GM21423 (cell line): Measurements from ENCODE around the gene SNAI3.

Experiments
- ATAC-seq: cut with Tn5 transposase; IDR thresholded peaks from one replicate; pipeline ENCODE4 v1.9.1; 2021; ENCODE audit warnings: mild to moderate bottlenecking, moderate library complexity; ENCODE audit not compliant: unreplicated experiment

SNAI3 gene

DNA sequence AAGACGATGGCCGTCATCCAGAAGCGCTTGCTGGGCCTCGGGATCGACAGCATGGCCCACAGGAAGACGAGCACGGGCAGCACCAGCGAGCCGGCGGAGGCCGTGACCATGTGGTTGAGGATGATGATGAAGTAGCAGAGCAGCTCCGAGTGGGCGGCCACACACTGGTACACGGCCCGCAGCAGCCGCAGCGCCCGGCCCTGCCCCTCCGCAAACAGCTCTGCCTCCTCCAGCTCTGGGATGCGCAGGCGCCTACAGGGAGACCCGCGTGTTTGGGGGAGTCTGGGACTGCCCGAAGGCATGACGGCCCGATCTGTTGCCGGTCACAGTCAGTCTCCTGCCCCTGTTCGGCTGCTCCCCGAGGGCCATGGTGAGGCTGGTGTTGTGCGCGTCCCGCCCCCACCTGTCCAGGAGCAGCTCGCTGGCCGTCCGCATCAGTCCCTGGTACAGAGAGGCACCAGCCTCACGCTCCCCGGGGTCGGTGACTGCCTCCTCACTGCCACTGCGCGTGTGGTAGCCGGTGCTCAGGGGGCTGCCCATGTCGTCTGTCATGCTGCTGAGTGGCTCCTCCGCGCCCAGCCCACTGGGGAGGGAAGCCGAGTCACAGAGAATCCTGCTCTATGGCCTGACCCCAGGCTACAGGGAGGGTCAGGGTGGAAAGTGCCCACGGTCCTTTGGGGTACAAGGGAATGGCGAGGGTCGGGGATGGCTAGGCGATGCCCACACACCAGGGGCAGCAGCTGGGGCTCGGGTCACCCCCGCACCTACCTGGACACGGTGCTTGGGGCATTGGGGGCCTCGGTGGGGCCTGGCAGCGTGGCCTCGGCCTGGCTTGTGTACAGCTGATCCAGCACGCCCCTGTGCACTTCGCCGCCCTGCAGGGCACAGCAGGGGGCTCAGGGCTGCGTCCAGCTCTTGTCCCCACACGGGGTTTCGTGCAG is 35.8 kb upstream of the SNAI3 start:
- no peak for ATAC-seq

DNA sequence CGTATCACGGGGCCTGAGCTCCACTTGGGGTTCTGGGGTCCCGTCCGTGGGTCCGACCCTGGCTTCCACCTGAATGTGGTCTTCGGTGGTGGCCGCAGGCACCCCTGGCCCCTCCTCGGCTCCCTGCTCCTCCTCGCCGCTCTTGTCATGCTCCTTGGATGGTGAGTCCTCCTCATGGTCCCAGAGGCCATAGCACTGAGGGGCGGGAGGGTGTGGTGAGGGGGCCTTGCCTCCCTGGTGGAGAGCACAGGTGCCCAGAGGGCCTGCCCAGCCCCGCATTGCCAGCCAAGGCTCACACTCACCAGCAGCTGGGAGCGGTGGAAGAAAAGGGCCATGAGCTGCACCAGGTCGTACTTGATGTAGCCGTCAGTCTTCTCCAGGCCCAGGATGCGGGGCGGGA is 34.9 kb upstream of the SNAI3 start:
- ATAC-seq: no peak

DNA sequence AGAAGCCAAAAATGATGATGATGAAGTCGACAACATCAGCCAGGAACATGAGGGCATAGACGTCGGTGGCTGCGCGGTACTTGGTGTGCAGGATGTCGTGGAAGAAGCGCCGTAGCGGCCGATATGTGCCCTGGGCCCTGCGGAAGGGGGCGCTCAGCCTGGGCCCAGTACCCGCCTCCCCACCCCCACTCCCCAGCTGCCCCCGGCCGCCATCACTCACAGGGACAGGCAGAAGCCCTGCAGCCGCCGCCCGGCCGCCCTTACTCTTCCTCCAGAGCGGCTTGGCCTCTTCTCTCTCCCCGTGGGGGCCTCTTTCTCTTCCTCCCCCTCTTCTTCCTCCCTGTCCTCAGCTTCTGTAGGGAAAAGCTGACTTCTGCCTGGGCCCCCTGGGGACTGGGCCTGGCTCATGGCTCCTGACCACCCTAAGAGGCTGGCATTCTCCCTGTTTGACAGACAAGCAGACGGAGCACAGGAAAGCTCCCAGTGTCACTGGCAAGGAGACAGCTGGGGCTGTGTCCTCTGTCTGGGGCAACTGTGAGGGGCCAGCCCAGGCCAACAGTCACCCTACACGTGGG is 34.2 kb upstream of the SNAI3 start:
- ATAC-seq: no peak

GRCh38 chr16:88719933-88720296 is 33.6 kb upstream of the SNAI3 start:
- ATAC-seq: no peak

- no peak for ATAC-seq
Observed at GRCh38 chr16:88719267-88719932, 33.1 kb upstream of the SNAI3 start.

DNA sequence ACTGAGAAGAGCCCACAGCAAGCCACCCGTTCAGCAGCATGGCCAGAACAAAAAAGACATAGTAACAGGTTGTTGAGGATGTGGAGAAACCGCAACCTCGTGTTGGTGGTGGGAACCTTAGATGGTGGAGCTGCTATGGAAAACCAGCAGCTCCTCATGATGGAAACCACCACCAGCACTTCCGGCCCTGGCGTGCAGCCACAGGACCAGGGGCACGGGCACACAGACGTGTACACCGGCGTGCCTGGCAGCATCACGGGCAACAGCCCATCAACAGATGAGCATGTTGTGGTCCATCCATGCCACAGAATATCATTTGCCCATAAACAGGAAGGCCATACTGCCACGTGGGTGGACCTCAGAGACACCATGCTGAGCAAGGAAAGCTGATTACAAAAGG is 31.9 kb upstream of the SNAI3 start:
- no peak for ATAC-seq

DNA sequence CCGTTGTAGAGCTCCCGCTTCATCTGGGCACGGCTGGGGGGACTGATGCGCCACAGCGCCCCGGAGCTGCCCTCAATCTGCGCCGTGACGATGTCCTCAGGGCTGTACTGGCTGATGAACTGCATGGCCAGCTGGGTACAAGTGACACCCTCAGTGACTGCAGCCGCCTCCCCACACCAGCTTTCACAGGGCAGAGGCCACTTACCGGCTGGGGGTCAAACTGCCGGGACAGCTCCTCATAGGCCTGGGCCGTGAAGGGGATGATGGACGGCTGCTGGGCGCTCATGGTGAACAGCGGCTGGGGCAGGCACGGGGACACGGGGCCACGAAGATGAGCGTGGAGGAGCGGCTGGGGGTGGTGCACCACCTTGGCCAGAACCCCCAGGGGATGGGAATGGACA is 30.3 kb upstream of the SNAI3 start:
- ATAC-seq: no peak

DNA sequence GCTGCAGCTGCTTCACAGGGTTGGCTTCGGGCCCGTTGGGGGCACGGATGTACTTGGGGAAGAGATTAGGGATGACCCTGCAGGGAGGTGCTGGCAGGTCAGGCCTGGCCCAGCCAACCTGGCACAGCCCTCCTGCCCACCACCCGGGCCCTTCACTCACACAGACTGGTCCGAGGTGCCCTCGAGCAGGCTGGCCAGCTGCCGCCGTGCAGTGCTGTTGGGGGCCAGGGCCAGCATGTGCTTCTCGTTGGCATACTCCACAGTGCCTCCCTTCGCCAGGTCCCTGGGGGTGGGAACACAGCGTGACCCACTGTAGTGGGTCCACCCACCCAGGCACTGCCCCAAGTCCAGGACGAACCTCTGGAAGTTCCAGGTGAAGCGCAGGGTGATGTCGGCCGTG is 29.9 kb upstream of the SNAI3 start:
- no peak for ATAC-seq

GRCh38 chr16:88715312-88716190 is 29.2 kb upstream of the SNAI3 start:
- ATAC-seq: no peak

DNA sequence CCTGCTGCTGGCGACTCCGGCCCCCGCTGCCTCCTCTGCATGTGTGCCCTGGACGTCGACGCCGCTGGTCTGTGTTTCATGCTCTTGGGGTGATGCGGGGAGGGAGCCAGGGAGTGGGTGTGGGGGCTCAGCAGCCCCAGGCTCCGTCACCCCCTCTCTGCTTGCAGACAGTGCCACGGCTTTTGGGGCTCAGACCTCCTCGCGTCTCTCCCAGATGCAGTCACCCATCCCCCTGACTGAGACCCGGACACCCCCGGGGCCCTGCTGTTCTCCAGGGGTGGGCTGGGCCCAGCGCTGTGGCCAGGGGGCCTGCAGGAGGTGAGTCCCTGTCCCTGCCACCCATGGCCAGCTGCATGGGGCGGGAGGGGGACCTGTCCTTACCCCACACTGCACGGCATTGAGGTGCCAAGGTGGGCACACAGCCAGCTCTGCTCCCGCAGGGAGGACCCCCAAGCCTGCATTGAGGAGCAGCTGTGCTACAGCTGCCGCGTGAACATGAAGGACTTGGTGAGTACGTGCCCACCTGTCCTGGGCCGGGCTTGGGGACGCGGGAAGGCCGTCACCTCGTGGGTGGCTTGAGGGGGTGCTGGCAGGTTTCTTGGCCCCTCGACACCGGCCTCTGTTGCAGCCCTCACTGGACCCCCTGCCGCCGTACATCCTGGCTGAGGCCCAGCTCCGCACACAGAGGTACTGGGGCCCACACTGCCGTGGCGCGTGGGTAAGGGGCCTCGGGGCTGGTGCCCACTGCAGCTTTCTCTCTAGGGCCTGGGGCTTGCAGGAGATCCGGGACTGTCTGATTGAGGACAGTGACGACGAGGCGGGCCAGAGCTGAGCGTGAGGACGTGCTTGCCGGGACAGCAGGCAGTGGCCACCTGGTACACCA is 28.4 kb upstream of the SNAI3 start:
- ATAC-seq: no peak

DNA sequence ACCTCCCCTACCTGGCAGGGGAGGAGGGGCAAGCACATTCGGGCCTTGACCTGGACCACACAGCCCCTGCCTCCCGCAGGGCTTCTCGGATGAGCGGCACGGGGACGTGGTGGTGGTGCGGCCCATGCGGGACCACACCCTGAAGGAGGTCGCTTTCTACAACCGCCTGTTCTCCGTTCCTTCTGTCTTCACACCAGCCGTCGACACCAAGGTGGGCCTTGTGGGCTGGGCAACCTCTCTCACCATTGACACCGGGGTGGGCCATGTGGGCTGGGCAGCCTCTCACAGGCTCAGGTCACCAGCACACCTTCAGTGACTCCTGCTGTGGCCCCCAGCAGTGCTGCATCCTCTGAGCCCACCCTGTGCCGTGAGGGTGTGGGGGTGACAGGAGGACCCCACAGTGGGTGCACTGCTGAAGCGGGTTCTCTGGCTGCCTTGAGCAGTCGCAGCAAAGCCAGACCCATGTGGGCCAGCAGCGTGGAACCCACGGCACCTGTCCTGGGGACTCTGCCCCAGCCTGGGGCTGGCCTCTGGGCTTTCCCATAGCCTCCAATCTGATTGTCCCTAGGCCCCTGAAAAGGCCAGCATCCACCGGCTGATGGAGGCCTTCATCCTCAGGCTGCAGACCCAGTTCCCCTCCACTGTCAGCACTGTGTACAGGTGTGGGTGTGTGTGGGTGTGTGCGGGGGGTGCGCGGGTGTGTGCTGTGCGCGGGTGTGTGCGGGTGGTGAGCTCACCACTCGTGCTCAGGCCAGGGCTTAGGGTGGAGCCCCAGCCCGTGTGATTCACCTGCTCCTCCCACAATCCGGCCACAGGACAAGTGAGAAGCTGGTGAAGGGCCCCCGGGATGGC is 27.5 kb upstream of the SNAI3 start:
- no peak for ATAC-seq

- ATAC-seq: no peak
Observed at GRCh38 chr16:88713054-88713453, 26.7 kb upstream of the SNAI3 start.

- no peak for ATAC-seq
Observed at GRCh38 chr16:88712362-88712979, 26.2 kb upstream of the SNAI3 start.

GRCh38 chr16:88711750-88712340 is 25.5 kb upstream of the SNAI3 start:
- ATAC-seq: no peak

DNA sequence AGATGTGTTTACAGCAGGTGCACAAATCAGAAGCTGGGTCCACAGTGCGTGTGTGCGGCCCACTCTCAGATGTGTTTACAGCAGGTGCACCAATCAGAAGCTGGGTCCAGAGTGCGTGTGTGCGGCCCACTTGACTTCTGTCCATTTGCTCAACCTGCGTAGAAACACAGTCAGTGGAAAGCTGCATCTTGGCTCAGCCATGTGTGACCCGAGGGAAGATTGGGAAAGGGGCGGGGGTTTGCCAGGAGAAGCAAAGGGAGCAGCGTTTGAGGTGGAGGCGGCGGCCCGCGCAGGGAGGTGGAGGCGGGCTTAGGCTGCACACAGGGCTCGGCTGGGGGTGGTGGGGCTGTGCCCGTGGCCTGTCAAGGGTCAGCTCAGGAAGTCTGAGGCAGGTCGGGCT is 24.2 kb upstream of the SNAI3 start:
- no peak for ATAC-seq

- ATAC-seq: no peak
Observed at GRCh38 chr16:88706965-88707826, 20.9 kb upstream of the SNAI3 start.

- peak; percentile 64 for ATAC-seq
Observed at GRCh38 chr16:88706229-88706964, 20.1 kb upstream of the SNAI3 start, which contains the start of the genes CTU2 and RNF166. TSS of gene CTU2 (plus strand) at chr16:88706503. CDS start at chr16:88706531, 28 bp downstream. TSS of gene RNF166 (minus strand) at chr16:88706408. CDS start at chr16:88706325, 83 bp downstream.
